Rectal smooth muscle tissue (tissue), 1 donor: ENCODE data around the gene DSCAM.
"Not testable (repeated sequence)": the region's sequence is repeated elsewhere in the genome, so short reads cannot be mapped to it uniquely, and the experiment has no call there.

Source experiments
- H3K27ac ChIP-seq: one replicate; pipeline ENCODE4 v1.7.0; 2013; ENCODE audit warnings: low read depth, low read length, inconsistent platforms
- H3K27me3 ChIP-seq: one replicate; pipeline ENCODE4 v1.7.0; 2013; ENCODE audit warnings: low read length; ENCODE audit not compliant: control insufficient read depth, insufficient read depth
- H3K36me3 ChIP-seq: one replicate; pipeline ENCODE4 v1.7.0; 2013; ENCODE audit warnings: low read length; ENCODE audit not compliant: control insufficient read depth, insufficient read depth
- H3K4me1 ChIP-seq: one replicate; pipeline ENCODE4 v1.7.0; 2013; ENCODE audit warnings: low read length; ENCODE audit not compliant: control insufficient read depth, insufficient read depth
- H3K4me3 ChIP-seq: one replicate; pipeline ENCODE4 v1.7.0; 2013; ENCODE audit warnings: low read length
- H3K9ac ChIP-seq: one replicate; pipeline ENCODE4 v1.7.0; 2013; ENCODE audit warnings: low read length

The DSCAM gene

GRCh38 chr21:40047993-40048730, 798.8 kb downstream of the DSCAM start:
- no peaks in the 10 kb centered on the region for H3K36me3 ChIP-seq
- no peak overlapping the region for H3K9ac ChIP-seq
- H3K4me3 ChIP-seq, result no peak overlapping the region
- H3K27me3 ChIP-seq, result no peaks in the 10 kb centered on the region
- H3K4me1 ChIP-seq, result peaks cover 48% of the 10 kb centered on the region
- H3K27ac ChIP-seq, result peak overlapping the region; percentile 88

- peak overlapping the region; percentile 88 for H3K27ac ChIP-seq
Observed at GRCh38 chr21:40047211-40047610, 799.7 kb downstream of the DSCAM start.

GRCh38 chr21:40043866-40044265, 803.1 kb downstream of the DSCAM start:
- H3K9ac ChIP-seq, result no peak overlapping the region
- H3K27ac ChIP-seq, result no peak overlapping the region
- no peak overlapping the region for H3K4me3 ChIP-seq
- no peaks in the 10 kb centered on the region for H3K36me3 ChIP-seq
- peaks cover 21% of the 10 kb centered on the region for H3K4me1 ChIP-seq
- H3K27me3 ChIP-seq, result no peaks in the 10 kb centered on the region

More at GRCh38 chr21:40047211-40047610, 799.7 kb downstream of the DSCAM start:
- Histone ChIP-seq H3K27me3 (no peaks in the 10 kb centered on the region), H3K36me3 (no peaks in the 10 kb centered on the region), H3K9ac (no peak overlapping the region), H3K4me3 (no peak overlapping the region), H3K4me1 (peaks cover 42% of the 10 kb centered on the region)

- no peak overlapping the region for H3K9ac ChIP-seq
- H3K27ac ChIP-seq, result no peak overlapping the region
- no peak overlapping the region for H3K4me3 ChIP-seq
Observed at GRCh38 chr21:40043423-40043822, 803.5 kb downstream of the DSCAM start.

GRCh38 chr21:40041446-40041845, 805.5 kb downstream of the DSCAM start:
- Histone ChIP-seq H3K4me3 (no peak overlapping the region), H3K9ac (no peak overlapping the region), H3K27ac (no peak overlapping the region), H3K36me3 (no peaks in the 10 kb centered on the region), H3K4me1 (no peaks in the 10 kb centered on the region), H3K27me3 (no peaks in the 10 kb centered on the region)

More at GRCh38 chr21:40043423-40043822, 803.5 kb downstream of the DSCAM start:
- Histone ChIP-seq H3K36me3 (no peaks in the 10 kb centered on the region), H3K4me1 (peaks cover 17% of the 10 kb centered on the region), H3K27me3 (no peaks in the 10 kb centered on the region)

GRCh38 chr21:40033156-40033782, 813.7 kb downstream of the DSCAM start:
- H3K4me3 ChIP-seq, H3K9ac ChIP-seq, H3K27me3 ChIP-seq, H3K4me1 ChIP-seq, H3K27ac ChIP-seq, H3K36me3 ChIP-seq: not testable (repeated sequence)

GRCh38 chr21:40029888-40030287, 817.1 kb downstream of the DSCAM start:
- Histone ChIP-seq H3K9ac (no peak overlapping the region), H3K27me3 (no peaks in the 10 kb centered on the region), H3K36me3 (no peaks in the 10 kb centered on the region), H3K4me1 (no peaks in the 10 kb centered on the region), H3K27ac (no peak overlapping the region), H3K4me3 (no peak overlapping the region)

- not testable (repeated sequence) for H3K27ac ChIP-seq, H3K27me3 ChIP-seq, H3K4me1 ChIP-seq, H3K4me3 ChIP-seq, H3K36me3 ChIP-seq, H3K9ac ChIP-seq
Observed at GRCh38 chr21:40028393-40028792, 818.6 kb downstream of the DSCAM start.

GRCh38 chr21:40021558-40022351, 825.2 kb downstream of the DSCAM start:
- Histone ChIP-seq H3K4me1 (no peaks in the 10 kb centered on the region), H3K9ac (no peak overlapping the region), H3K4me3 (no peak overlapping the region), H3K36me3 (no peaks in the 10 kb centered on the region), H3K27ac (no peak overlapping the region), H3K27me3 (no peaks in the 10 kb centered on the region)

- no peak overlapping the region for H3K27ac ChIP-seq
- no peaks in the 10 kb centered on the region for H3K4me1 ChIP-seq
- H3K27me3 ChIP-seq, result no peaks in the 10 kb centered on the region
- no peak overlapping the region for H3K9ac ChIP-seq
- H3K36me3 ChIP-seq, result no peaks in the 10 kb centered on the region
- no peak overlapping the region for H3K4me3 ChIP-seq
Observed at GRCh38 chr21:40020651-40021050, 826.3 kb downstream of the DSCAM start.

GRCh38 chr21:40018871-40019475, 828.0 kb downstream of the DSCAM start:
- Histone ChIP-seq H3K27ac (no peak overlapping the region), H3K36me3 (no peaks in the 10 kb centered on the region), H3K4me1 (no peaks in the 10 kb centered on the region), H3K27me3 (no peaks in the 10 kb centered on the region), H3K4me3 (no peak overlapping the region), H3K9ac (no peak overlapping the region)

GRCh38 chr21:40016667-40017066, 830.3 kb downstream of the DSCAM start:
- Histone ChIP-seq H3K36me3 (no peaks in the 10 kb centered on the region), H3K9ac (no peak overlapping the region), H3K27ac (no peak overlapping the region), H3K4me1 (peaks cover 1% of the 10 kb centered on the region), H3K4me3 (no peak overlapping the region), H3K27me3 (no peaks in the 10 kb centered on the region)
